Stimulated activated CD4-positive, alpha-beta T cell treated with anti-CD3 and anti-CD28 coated beads, Interleukin-2, amount 100 ng/mL, for 4 hours (primary cell): Measurements from ENCODE around the gene PXT1.
A peak's percentile ranks its signal among the peaks of the same experiment; 100 is the strongest.

Experiments
- DNase-seq: peaks from one replicate; pipeline ENCODE4 v3.0.0-alpha.2; 2020; ENCODE audit warnings: low read depth

PXT1 gene

DNA sequence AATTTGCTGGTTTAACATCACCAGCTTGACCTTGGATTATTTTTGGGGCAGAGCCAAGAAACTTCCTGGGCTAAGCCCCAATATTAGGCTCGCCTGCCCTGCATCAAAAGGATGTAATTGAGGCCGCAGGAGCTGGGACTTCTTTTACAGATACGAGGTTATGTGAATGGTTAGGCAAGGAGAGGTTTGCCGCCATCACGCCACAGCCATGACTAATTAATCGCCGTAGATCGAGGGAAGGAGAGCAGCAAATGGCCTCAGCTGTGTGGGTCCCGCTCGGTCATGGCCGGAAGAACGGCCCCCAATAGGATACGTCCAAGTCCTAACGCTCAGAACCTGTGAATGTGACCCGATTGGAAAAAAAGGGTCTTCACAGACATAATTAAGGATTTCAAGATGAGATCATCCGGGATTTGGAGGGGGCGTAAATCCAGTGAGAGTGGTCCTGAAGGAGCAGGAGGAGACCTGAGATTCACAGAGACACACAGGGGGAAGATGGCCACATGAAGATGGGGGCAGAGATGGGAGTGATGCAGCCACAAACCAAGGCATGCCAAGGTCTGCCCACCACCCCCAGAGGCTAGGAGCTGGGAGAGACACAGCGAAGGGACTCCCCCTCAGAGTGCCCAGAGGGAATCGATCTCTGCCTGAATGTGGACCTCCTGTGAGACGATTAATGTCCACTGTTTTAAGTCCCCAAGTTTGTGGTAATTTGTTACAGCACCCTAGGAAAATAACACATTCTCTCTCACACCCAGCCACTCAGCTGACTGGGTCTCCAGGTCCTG is 96.0 kb downstream of the PXT1 start:
- DNase-seq = no peak

GRCh38 chr6:36345681-36346466 is 96.8 kb downstream of the PXT1 start:
- DNase-seq = no peak

DNA sequence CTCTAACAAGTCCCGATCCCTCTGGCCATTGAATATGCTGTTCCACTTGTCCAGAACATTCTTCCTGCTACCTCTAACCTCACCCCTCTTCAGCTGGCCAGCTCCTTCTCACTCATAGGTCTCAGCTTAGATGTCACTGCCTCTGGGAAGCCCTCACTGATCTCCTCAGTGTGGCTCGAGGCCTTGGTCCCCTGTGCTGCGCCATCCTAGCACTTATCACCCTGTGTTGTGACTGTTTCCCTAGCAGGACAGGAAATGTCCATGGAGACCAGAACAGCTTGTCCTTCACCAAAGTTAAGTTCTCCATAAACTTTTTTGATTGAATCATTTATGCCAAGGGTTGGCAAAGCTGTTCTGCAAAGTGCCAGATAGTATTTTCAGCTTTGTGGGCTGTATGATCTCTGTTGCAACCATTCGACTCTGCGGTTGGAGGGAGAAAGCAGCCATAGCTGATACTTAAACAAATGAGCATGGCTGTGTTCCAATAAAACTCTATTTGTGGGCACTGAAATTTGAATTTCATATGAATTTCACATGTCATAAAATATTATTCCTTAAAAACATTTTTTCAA is 99.5 kb downstream of the PXT1 start:
- DNase-seq = no peak

- peak; percentile 56 for DNase-seq
Observed at GRCh38 chr6:36340618-36341454, 101.8 kb downstream of the PXT1 start.
